Measurements from ENCODE around the gene RB1.
"Not testable (repeated sequence)": the region's sequence is repeated elsewhere in the genome, so short reads cannot be mapped to it uniquely, and the experiment has no call there.

RB1 gene

GRCh38 chr13:48411841-48412531 is 108.4 kb downstream of the RB1 start:
- peak in 2 of 5 experiments; percentile 11 to 79 for DNase-seq

DNA sequence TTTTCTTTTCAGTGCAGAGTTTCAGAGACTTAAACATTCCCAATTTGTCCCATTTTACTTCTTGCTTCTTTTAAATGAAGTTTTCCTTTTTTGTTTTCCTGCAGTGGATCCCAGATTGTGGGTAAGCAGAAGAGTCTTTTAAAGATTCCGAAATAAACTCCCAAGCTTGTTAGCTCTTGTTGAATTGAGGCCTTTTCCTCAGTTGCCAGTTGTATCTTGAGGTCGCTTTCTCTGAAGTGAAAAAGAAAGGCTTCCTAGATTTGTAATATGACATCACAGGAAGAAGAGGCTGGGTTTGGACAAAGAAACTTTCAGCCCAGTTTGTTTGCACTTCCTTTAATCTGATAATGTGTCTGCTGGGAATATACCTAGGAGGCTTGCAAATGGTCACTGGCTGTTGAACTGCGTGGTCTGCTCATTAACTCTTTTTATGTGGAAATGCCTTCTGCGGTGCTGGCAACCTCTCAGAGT is 109.4 kb downstream of the RB1 start, which contains the start of gene LPAR6:
TSS of gene LPAR6 (minus strand) at position 233 of the 471 bp plus-strand sequence. CDS start 690 bp downstream, outside the sequence.
- peak in 2 of 5 experiments; percentile 18 to 75 for DNase-seq

- no peak for DNase-seq
Observed at GRCh38 chr13:48414501-48414900, 111.0 kb downstream of the RB1 start.

DNA sequence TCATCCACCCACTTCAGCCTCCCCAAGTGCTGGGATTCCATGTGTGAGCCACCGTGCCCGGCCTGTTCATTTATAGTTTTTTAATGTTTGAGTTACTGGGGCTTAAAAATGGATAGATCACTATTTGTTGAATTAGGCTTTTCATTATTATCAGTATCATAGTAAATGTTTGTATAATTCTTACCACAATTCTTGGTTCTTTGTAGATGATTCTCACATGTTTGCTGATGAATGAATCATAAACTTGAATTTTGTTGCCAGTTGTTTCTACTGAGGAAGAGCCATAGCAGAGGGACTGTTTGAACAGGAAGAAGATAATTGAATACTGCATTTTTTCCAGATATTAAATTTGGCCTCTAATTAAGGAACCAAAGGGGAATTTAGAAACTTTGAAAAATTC is 112.0 kb downstream of the RB1 start:
- DNase-seq, result no peak

DNA sequence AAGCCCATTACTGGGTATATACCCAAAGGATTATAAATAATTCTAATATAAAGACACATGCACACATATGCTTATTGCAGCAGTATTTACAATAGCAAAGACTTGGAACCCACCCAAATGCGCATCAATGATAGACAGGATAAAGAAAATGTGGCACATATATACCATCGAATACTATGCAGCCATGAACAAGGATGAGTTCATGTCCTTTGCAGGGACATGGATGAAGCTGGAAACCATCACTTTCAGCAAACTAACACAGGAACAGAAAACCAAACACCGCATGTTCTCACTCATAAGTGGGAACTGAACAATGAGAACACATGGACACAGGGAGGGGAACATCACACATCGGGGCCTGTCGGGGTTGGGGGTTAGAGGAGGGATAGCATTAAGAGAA is 118.5 kb downstream of the RB1 start:
- not testable (repeated sequence) for DNase-seq

DNA sequence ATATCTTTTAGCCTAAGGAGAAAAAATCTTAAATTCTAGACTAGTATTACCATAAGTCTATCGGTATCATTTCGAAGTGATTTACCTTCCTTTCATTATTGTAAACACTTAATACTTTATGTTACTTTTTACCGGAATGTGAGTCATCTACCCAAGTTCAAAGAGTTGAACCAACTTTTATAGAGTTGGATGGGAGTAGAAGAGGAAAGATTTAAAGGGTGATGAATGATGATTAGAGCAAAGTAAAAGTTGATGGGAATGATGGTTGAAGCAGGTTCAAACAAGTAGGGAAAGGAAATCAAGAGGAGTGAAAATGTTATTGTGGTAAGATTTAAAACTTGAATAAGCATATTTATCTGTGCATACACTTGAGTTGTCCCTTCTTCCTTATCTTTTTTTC is 120.7 kb downstream of the RB1 start:
- no peak for DNase-seq

DNA sequence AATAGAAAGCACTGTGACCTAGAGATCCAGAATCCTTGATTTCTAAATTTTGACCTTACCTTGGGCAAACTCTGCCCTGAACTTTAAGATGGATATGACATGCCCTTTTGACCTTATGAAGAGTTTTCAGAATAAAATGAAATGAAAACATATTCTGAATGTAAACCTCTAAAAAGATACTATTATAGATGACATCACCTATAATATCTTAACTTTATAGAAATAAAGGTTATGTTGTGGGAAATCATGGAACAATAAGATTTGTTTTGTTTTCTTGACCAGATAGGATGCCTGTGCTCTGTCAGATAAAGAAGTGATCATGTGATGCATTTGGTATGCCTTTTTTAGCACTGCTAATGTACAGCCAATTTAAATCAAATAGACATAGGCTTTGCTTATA is 122.5 kb downstream of the RB1 start:
- no peak for DNase-seq

DNA sequence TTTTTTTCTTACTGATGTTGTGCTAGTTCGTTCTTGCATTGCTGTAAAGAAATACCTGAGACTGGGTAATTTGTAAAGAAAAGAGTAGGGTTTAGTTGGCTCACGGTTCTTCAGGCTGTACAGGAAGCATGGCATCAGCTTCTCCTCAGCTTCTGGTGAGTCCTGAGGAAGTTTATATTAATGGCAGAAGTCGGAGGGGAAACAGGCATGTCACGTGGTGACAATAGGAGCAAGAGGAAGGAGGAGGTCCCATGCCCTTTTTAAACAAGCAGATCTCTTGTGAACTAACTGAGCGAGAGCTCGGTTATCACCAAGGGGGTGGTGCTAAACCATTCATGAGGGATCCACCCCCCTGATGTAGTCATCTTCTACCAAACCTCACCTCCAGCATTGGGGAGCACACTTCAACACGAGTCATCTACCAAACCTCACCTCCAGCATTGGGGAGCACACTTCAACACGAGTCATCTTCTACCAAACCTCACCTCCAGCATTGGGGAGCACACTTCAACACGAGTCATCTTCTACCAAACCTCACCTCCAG is 123.3 kb downstream of the RB1 start:
- not testable (repeated sequence) for DNase-seq

- DNase-seq, result peak in 1 of 5 experiments; percentile 79
Observed at GRCh38 chr13:48429036-48429435, 125.5 kb downstream of the RB1 start.

DNA sequence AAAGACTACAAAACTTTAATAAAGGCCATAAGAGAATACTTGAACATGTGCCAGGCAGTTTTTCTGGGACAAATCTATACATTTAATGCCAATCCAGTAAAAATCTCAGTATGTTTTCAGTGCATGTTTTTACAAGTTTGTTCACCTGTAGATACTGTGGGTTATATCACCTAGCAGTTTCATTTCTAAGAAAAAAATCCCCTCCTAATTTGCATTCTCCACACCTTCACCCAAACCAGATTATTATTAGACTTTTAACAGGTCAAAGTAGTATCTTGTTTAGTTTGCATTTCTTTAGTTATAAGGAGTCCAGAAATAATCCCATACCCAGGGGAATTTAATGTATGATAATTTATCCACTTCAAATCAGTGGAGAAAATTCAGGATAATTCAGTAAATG is 126.3 kb downstream of the RB1 start:
- no peak for DNase-seq

DNA sequence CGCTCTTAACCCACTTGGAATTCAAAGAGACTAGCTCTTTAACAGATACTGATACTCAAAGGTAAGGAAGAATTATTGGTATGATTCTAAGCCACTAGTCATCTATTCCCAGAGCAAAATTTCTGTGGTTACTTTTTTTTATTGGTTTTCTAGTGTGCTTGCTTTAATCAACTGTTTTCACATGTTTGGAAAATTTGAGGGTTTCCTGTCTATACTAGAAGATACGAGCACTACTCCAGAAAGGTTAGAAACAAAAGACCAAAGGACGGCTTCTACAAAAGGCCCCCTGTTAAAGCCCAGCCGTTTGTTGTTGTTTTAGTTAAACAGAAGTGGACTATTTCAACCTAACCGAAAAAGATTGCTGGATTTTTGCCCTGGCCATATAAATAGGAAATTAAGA is 127.9 kb downstream of the RB1 start:
- DNase-seq, result no peak

- DNase-seq, result no peak
Observed at GRCh38 chr13:48431987-48432615, 128.6 kb downstream of the RB1 start.

GRCh38 chr13:48434200-48434599 is 130.6 kb downstream of the RB1 start:
- no peak for DNase-seq

- DNase-seq, result no peak
Observed at GRCh38 chr13:48436661-48437288, 133.2 kb downstream of the RB1 start.

DNA sequence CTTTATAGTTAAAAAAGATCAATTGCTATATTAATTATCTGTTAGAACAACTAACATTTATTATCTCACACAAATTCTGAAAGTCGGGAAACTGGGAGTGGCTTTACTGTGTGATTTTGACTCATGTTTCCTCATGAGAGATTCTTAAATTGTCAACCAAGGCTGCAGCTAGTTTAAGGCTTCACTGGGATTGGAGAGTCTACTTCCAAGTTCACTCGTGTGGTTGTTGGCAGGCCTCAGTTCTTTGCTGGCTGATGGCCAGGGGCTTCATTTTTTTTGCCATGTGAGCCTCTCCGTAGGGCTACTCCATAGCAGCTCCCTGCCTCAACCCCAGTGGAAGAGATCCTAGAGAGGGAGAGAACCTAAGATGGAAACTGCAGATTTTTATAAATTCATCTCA is 133.8 kb downstream of the RB1 start:
- DNase-seq, result no peak

- DNase-seq, result peak in 1 of 5 experiments; percentile 77
Observed at GRCh38 chr13:48443442-48444208, 140.1 kb downstream of the RB1 start.

GRCh38 chr13:48446464-48446863 is 142.9 kb downstream of the RB1 start:
- DNase-seq, result no peak

DNA sequence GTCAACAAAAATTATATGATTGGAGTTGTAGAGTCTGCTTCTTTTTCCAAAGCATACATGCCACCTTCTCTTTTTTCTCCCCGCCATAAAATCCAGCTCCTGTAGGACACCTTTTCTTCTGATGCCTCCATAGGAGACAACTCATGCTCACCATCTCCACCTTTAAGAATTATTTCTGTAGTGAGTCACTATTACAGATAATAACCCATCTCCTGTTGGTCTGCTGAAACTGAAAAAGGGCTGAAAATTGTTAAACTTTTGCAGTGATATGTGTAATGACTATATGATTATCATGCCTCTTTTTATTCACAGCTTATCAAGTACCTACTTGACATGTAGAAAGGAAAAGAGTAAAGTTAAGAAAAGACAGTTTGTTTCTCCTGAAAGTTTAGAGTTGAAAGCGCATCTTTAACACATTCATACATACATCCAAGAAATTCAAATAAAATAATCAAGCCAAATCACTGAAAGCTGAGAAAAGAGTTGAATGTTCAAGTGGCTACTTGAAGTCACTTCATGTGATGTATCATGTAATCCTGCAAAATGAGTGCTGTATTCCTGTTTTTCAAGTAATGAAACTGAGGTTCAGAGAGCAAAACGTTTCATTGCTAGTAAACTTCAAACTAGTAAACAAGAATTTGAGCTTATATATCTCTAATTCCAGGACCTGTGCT is 144.9 kb downstream of the RB1 start:
- DNase-seq, result no peak

- peak in 1 of 5 experiments; percentile 55 for DNase-seq
Observed at GRCh38 chr13:48448959-48449614, 145.5 kb downstream of the RB1 start.

DNA sequence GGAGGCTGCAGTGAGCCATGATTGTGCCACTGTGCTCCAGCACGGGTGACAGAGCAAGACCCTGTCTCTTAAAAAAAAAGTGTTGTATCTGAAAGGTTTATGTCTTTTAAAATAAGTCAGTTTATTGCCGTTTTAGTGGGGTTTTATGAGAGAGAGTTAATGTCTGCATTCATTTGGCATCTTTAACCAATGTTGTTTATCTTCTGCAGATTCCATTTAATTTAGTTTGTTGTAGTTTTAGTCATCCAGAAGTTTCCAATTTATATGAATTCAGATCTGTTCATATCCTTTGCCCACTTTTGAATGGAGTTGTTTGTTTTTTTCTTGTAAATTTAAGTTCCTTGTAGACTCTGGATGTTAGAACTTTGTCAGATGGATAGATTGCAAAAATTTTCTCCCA is 146.1 kb downstream of the RB1 start:
- DNase-seq, result no peak

- DNase-seq, result peak in 1 of 5 experiments; percentile 33
Observed at GRCh38 chr13:48451196-48451595, 147.6 kb downstream of the RB1 start.

DNA sequence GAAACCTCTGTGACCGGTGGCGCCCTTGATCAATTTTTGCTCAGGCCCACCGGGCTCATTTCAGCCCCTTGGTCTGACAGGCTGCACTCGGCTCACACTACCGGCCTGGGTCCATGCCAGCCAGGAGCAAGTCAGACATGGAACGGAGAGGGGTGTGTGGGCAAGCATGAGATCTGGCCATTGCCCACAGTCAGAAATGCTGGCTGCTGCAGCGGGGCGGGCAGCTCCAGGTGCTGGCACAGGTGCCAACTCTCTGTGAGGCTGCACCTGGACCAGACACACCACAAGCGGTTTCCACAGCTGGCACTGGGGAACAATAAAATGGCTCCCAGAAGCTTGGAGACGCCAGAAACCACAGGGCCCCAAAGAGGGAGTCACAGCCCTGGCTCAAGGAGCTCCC is 153.0 kb downstream of the RB1 start:
- no peak for DNase-seq
